ENCODE measurements around the gene RGS14. TPM values are rescaled to one million over a fixed set of nuclear protein-coding genes. Genes with fewer than 3 reads are reported as not detected.

RGS14 gene
- total RNA-seq, 1 experiment from 2014 or later: 9.4 TPM

DNA sequence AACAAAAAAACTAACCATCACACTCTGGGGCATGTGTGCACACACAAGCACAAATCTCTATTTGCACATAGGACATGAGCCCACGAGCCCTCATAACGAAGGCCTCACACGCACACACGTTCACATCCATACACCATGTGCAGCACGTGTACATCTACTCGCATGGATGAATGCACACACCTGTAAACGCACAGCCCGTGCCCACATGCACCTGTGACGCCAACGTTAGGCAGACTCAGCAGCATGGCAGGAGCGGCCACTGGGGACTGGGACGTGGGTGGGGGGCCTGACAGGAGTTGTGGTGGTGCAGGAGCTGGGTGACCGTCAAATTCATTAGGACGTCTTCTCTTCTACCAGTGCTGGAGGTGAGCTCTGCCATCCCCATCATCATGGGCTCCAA, 29.7 kb downstream of the RGS14 start:
- BruUV-seq (replicated peaks): no TSS peak
- POLR2A ChIA-PET: no interaction called here
- ATAC-seq: no peak

More for the DNA sequence above, 29.7 kb downstream of the RGS14 start:
- Histone ChIP-seq H3K36me3 (ENCODE audit: control insufficient read depth in 1 of 2, insufficient read depth in 2 of 2, low read length in 2 of 2) (no peaks in the 10 kb centered on the region), H4K20me1 (ENCODE audit: insufficient read depth) (no peaks in the 10 kb centered on the region), H3K4me1 (ENCODE audit: control insufficient read depth in 1 of 2, insufficient read depth in 2 of 2, low read length in 2 of 2) (peaks cover 25 to 49% of the 10 kb centered on the region in 2 experiments), H3K4me3 (replicated peaks in 1 of 2; ENCODE audit: low read depth in 1 of 2, low read length in 2 of 2) (no peak overlapping the region), H3K4me2 (ENCODE audit: low read length) (no peak overlapping the region), H3K9me3 (ENCODE audit: control insufficient read depth in 1 of 2, insufficient read depth in 1 of 2, low read depth in 1 of 2, low read length in 2 of 2) (no peaks in the 10 kb centered on the region), H3K9ac (ENCODE audit: low read length) (no peak overlapping the region), H3K79me2 (ENCODE audit: insufficient read depth, low read length) (no peaks in the 10 kb centered on the region), H2AFZ (ENCODE audit: low read depth, low read length, poor library complexity, severe bottlenecking) (no peak overlapping the region), H3K9me2 (ENCODE audit: insufficient read depth) (no peaks in the 10 kb centered on the region), H3K27me3 (ENCODE audit: insufficient read depth, low read length) (no peaks in the 10 kb centered on the region), H3K27ac (ENCODE audit: low read depth, low read length) (no peak overlapping the region)
- TF ChIP-seq RAD21 (IDR thresholded peaks at IDR 0.05; ENCODE audit: low read depth) (no peak), YY1 (IDR thresholded peaks at IDR 0.05; ENCODE audit: extremely low read depth, insufficient replicate concordance, low read depth, low read length) (no peak), SIN3A (IDR thresholded peaks at IDR 0.05; ENCODE audit: low read depth) (no peak), SP1 (IDR thresholded peaks at IDR 0.05; ENCODE audit: low read depth) (no peak), CBX3 (IDR thresholded peaks at IDR 0.05; ENCODE audit: low read depth) (no peak), FOSL1 (IDR thresholded peaks at IDR 0.05; ENCODE audit: low read depth) (no peak), EZH2 (IDR thresholded peaks at IDR 0.05) (no peak), EGR1 (IDR thresholded peaks at IDR 0.05; ENCODE audit: low read depth) (no peak), ZNF274 (IDR thresholded peaks at IDR 0.05; ENCODE audit: low read depth, low read length) (no peak), POLR2AphosphoS5 (IDR thresholded peaks at IDR 0.05; ENCODE audit: low read depth, low read length) (no peak), ELF1 (IDR thresholded peaks at IDR 0.05; ENCODE audit: borderline replicate concordance, low read depth) (no peak)
- TF ChIP-seq, protein P1, sequence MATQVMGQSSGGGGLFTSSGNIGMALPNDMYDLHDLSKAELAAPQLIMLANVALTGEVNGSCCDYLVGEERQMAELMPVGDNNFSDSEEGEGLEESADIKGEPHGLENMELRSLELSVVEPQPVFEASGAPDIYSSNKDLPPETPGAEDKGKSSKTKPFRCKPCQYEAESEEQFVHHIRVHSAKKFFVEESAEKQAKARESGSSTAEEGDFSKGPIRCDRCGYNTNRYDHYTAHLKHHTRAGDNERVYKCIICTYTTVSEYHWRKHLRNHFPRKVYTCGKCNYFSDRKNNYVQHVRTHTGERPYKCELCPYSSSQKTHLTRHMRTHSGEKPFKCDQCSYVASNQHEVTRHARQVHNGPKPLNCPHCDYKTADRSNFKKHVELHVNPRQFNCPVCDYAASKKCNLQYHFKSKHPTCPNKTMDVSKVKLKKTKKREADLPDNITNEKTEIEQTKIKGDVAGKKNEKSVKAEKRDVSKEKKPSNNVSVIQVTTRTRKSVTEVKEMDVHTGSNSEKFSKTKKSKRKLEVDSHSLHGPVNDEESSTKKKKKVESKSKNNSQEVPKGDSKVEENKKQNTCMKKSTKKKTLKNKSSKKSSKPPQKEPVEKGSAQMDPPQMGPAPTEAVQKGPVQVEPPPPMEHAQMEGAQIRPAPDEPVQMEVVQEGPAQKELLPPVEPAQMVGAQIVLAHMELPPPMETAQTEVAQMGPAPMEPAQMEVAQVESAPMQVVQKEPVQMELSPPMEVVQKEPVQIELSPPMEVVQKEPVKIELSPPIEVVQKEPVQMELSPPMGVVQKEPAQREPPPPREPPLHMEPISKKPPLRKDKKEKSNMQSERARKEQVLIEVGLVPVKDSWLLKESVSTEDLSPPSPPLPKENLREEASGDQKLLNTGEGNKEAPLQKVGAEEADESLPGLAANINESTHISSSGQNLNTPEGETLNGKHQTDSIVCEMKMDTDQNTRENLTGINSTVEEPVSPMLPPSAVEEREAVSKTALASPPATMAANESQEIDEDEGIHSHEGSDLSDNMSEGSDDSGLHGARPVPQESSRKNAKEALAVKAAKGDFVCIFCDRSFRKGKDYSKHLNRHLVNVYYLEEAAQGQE (IDR thresholded peaks at IDR 0.05; ENCODE audit: low read depth): no peak
- CTCF ChIA-PET: interaction anchor here (1.4 kb wide), 1 partner anchor 15 kb away, joined by 3 read pairs; no protein-coding TSS in a partner anchor
- RAD21 ChIA-PET (ENCODE audit: low non-redundant PET in 1 of 2, low total read pairs in 2 of 2, uncharacterized antibody in 2 of 2, unreplicated experiment in 2 of 2): no interaction called here
- intact Hi-C loops (cut with micrococcal nuclease): loop anchor here (5.0 kb wide), 1 partner anchor 70 kb away; no protein-coding TSS in a partner anchor
- DNase-seq (ENCODE audit: low read depth, low spot score): no peak

All from HCT116 (cell line).